GM20431 (cell line): ENCODE measurements around the gene TMEM91.
"Not testable (repeated sequence)": the region's sequence is repeated elsewhere in the genome, so short reads cannot be mapped to it uniquely, and the experiment has no call there.

ENCODE experiments used
- in situ Hi-C: fragments of 300-500 bp; cut with MseI, MboI; formaldehyde crosslinking; loops from one replicate; pipeline ENCODE4 v1.15.0; 2020; ENCODE audit warnings: low sequenced_read_pairs; ENCODE audit not compliant: unreplicated experiment

TMEM91 gene

DNA sequence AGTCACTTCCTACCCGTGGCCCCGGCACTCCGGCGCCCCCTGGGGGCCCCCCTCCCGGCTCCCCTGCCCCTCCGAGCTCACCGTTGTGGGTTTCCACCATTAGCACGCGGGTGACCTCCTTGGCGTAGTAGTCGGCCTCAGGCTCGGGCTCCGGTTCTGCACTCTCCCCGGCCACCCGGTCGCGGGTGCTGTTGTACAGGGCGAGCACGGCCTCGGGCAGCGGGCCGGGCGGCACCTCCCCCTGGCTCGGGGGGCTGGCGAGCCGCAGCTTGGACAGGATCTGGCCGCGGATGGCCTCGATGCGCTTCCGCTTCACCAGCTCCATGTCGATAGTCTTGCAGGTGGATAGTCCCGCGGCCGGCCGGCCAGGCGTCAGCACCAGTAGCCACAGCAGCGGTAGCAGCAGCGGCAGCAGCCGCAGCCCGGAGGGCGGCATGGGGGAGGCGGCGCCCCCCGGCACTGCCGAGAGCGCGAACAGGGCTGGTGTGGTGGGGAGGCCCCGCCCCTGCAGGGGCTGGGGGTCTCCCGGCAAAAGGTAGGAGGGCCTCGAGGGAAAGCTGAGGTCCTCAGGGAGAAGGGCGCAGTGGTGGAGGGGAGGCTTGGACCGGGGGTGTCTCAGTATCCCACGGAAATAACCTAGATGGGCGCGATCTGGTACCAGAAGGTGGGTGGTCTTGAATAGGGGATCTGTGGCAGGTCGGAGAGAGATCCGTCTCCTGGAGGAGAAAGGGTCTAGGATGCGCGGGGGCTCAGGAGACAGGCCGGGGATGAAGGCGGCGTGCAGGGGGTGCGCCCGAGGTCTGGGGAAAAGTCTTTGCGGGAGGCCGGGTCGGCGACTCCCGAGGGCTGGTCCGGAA lies 23.5 kb upstream of the TMEM91 start:
- in situ Hi-C loops = no loop called here

DNA sequence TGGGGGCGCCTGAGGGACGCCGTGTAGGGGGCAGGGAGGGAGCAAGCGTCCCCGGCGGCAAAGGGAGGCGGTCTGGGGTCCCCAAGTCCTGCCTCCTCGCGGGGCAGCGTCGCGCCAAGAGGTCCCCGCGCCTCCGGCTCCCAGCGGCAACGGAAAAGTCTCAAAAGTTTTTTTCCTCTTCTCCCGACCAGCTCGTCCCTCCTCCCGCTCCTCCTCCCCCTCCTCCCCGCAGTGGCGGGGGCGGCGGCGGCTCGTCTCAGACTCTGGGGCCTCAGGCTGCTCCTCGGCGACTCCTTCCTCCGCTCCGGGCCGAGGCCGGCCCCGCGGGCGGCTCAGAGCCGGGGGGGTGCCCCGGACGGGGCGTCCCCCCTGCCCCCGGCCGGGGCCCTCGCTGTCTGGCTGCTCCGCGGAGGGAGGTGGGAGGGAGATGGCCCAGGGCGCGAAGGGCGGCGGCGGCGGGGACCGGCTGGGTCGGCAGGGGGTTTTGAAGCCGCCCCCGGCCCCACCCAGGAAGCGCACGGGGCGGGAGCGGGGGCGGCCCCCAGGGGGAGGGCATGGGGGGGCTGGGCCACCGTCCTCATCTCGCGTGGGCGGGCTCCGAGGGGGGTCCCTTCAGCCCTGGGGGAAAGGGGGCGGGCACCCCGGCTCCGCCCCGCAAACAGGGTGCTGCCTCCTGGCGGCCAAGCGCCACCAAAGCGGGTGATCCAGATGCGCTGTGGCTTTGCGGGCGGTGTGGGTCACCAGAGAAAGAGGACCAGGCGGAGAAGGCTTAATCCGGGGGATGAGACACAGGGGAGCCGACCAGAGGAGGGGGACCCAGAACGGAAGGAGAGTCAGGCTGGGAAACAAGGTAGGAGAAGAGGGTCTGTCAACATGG lies 22.6 kb upstream of the TMEM91 start, which contains the start of gene TGFB1:
Gene TGFB1 (minus strand): TSS at position 457 of the 877 bp plus-strand sequence. CDS start 878 bp downstream, outside the sequence.
- in situ Hi-C loops = no loop called here

GRCh38 chr19:41354343-41354953 lies 21.9 kb upstream of the TMEM91 start:
- in situ Hi-C loops = no loop called here

- in situ Hi-C loops = no loop called here
Measured at GRCh38 chr19:41355035-41355434, 21.3 kb upstream of the TMEM91 start.

- in situ Hi-C loops = no loop called here
Measured at GRCh38 chr19:41355802-41356201, 20.5 kb upstream of the TMEM91 start.

GRCh38 chr19:41356984-41357739 lies 19.2 kb upstream of the TMEM91 start:
- in situ Hi-C loops = no loop called here

DNA sequence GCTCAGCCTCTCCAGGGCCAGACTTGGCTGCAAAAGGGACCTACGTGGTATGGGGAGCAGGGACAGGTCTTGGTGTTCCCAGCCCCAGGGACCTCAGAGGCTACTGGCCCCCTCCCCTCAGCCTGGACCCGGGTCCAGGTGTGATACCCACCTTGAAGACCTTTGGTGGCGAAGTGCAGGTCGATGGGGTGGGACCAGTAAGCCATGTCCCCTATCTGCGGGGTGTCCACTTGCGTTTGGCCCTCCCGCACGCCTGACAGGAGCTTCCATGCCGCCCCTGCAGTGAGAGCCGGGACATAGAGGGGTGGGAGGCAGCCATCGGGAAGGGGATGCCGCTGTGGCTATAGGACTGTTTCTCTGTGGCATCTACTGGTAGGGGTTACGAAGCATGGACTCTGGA lies 18.6 kb upstream of the TMEM91 start:
- in situ Hi-C loops = no loop called here

GRCh38 chr19:41359741-41360140 lies 16.6 kb upstream of the TMEM91 start:
- in situ Hi-C loops = no loop called here

- in situ Hi-C loops = no loop called here
Measured at GRCh38 chr19:41362143-41362847, 14.0 kb upstream of the TMEM91 start.

DNA sequence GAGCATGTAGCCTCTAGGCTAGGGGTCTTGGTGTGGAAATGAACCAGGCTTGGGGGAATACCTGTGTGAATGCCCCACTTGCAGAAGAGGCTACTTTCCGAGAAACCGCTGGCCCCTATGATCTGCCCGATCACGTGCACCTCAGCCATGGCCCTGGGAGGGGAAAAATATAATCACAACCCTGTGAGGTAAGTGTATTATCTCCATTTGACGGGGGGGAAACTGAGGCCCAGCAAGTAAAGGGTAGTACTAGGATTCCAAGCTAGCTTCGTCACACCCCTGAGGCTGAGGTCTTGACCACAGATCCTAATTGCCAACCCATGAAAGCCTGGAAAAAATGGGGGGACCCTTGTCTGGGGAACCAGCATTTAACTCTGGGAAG lies 13.0 kb upstream of the TMEM91 start:
- in situ Hi-C loops = no loop called here

DNA sequence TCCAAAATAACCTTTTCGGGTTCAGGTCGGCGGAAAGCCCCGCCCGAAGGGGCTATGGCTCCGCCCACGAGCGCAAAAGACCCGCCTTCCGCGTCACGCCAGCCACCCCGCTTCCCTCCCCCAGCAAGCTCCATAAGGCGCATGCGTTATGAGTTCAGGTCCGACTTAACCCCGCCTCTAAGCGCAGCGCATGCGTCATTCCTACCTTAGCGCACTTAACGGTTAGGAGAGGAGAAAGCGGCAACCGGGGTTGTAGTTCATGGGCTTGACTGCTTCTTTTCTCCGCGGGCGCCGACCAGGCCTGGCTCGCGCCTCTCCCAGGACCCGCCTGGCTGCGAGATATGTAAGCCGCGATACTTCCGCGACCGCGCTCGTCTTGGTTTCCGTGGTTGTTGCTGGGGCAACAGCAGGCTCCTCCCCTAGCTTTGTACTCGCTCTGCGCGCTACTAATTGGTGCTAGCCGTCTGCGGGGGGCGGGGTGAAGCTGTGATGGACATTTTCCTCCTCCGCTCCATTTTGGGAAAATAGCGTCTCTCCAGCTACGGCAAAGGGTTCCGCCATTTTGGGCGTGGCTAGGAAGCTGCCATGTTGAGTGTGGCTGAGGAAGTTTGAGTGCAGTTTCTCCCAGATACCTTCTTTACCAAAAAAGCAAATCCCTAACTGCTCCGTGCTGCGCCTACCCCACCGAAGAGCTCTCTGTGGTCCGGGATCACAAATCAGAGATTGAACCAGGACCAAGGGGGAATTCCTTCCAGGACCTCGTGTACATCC lies 12.4 kb upstream of the TMEM91 start, which contains the start of gene B9D2:
Gene B9D2 (minus strand): TSS at position 397 of the 771 bp plus-strand sequence. CDS start 630 bp downstream, outside the sequence.
- in situ Hi-C loops = no loop called here

DNA sequence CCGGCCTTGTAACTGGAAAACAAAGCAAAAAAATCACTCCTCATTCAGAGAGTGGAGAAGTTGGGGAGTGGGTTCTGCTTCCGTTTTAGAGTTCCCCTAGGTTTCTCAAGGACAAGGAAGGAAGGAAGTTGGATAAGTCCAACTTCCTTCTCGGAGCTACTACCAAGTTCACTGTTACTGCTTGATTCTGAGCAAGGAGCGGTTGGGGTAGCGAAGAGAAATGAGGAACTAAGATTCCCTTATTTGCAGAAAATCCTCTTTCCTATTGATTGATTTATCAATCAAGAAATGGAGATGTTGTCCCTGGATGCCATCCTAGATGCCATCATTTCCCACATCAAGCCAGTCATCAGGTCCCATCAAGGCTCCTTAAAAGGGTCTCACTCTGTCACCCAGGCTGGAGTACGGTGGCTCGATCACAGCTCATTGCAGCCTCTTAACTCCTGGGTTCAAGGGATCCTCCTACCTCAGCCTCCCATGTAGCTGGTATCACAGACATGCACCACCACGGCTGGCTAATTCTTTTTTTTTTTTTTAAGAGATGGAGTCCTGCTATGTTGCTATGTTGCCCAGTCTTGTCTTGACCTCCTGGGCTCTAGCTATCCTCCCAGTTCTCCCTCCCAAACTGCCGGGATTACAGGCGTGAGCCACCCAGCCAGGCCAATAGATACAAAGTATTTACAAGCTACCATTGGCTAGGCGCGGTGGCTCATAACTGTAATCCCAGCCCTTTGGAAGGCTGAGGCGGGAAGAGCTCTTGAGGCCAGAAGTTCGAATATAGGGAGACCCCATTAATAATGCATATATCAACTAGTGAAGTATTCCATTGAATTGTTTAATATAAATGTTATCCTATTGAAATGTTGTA lies 11.6 kb upstream of the TMEM91 start:
- in situ Hi-C loops = no loop called here

GRCh38 chr19:41366089-41366488 lies 10.2 kb upstream of the TMEM91 start:
- in situ Hi-C loops = no loop called here

- in situ Hi-C loops = no loop called here
Measured at GRCh38 chr19:41367848-41368301, 8.5 kb upstream of the TMEM91 start.

GRCh38 chr19:41369769-41370168 lies 6.6 kb upstream of the TMEM91 start:
- in situ Hi-C loops = no loop called here

- in situ Hi-C loops = not testable (repeated sequence)
Measured at GRCh38 chr19:41371119-41371518, 5.2 kb upstream of the TMEM91 start.

- in situ Hi-C loops = no loop called here
Measured at GRCh38 chr19:41371541-41371940, 4.8 kb upstream of the TMEM91 start.
